Measurements from ENCODE around the gene CUX1.
A peak's percentile ranks its signal among the peaks of the same experiment; 100 is the strongest.

Gene CUX1

DNA sequence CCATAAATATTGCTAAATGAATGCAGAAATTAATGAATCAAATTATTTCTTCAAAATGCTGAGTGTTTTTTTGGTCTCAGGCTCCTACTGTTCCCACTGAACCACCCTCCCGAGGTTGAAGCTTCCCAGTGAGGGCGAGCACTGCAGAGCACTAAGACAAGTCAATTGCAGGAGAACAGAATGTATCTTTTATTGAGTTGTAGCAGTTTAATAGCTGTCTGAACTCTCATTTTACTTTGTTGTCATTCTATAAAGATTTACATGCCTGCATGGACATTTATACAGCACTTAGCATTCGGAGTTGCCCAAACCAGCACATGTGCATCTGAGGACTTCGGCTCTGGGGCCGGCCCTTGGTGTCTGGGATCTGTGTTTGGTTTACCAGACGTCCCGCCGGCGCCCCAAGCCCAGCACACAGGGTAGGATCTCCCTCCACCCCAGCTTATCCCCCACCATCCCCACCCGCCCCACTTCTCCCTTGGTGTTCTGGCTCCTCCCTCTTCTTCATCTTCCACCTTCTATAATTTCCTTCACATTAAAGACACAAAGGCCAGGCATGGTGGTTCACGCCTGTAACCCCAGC, 258.2 kb downstream of the CUX1 start:
- Histone ChIP-seq H3K4me3 (replicated peaks; ENCODE audit: insufficient read depth, low read length) (no peak overlapping the region), H3K27me3 (ENCODE audit: insufficient read depth, poor library complexity, severe bottlenecking) (no peaks in the 10 kb centered on the region), H3K27ac (replicated peaks) (no peak overlapping the region)
- TF ChIP-seq, protein P1, sequence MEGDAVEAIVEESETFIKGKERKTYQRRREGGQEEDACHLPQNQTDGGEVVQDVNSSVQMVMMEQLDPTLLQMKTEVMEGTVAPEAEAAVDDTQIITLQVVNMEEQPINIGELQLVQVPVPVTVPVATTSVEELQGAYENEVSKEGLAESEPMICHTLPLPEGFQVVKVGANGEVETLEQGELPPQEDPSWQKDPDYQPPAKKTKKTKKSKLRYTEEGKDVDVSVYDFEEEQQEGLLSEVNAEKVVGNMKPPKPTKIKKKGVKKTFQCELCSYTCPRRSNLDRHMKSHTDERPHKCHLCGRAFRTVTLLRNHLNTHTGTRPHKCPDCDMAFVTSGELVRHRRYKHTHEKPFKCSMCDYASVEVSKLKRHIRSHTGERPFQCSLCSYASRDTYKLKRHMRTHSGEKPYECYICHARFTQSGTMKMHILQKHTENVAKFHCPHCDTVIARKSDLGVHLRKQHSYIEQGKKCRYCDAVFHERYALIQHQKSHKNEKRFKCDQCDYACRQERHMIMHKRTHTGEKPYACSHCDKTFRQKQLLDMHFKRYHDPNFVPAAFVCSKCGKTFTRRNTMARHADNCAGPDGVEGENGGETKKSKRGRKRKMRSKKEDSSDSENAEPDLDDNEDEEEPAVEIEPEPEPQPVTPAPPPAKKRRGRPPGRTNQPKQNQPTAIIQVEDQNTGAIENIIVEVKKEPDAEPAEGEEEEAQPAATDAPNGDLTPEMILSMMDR (IDR thresholded peaks at IDR 0.05; ENCODE audit: insufficient read depth, low read length): no peak
- TF ChIP-seq GABPA (IDR thresholded peaks at IDR 0.05; ENCODE audit: low read depth) (no peak), POLR2AphosphoS5 (IDR thresholded peaks at IDR 0.05; ENCODE audit: low read depth) (no peak), SPI1 (IDR thresholded peaks at IDR 0.05; ENCODE audit: borderline replicate concordance, low read depth) (no peak)
- TF ChIP-seq, protein P2, sequence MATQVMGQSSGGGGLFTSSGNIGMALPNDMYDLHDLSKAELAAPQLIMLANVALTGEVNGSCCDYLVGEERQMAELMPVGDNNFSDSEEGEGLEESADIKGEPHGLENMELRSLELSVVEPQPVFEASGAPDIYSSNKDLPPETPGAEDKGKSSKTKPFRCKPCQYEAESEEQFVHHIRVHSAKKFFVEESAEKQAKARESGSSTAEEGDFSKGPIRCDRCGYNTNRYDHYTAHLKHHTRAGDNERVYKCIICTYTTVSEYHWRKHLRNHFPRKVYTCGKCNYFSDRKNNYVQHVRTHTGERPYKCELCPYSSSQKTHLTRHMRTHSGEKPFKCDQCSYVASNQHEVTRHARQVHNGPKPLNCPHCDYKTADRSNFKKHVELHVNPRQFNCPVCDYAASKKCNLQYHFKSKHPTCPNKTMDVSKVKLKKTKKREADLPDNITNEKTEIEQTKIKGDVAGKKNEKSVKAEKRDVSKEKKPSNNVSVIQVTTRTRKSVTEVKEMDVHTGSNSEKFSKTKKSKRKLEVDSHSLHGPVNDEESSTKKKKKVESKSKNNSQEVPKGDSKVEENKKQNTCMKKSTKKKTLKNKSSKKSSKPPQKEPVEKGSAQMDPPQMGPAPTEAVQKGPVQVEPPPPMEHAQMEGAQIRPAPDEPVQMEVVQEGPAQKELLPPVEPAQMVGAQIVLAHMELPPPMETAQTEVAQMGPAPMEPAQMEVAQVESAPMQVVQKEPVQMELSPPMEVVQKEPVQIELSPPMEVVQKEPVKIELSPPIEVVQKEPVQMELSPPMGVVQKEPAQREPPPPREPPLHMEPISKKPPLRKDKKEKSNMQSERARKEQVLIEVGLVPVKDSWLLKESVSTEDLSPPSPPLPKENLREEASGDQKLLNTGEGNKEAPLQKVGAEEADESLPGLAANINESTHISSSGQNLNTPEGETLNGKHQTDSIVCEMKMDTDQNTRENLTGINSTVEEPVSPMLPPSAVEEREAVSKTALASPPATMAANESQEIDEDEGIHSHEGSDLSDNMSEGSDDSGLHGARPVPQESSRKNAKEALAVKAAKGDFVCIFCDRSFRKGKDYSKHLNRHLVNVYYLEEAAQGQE (IDR thresholded peaks at IDR 0.05; ENCODE audit: insufficient replicate concordance, low read depth): no peak
- no peak for DNase-seq (ENCODE audit: low read depth in 1 of 2, low spot score in 1 of 2)

DNA sequence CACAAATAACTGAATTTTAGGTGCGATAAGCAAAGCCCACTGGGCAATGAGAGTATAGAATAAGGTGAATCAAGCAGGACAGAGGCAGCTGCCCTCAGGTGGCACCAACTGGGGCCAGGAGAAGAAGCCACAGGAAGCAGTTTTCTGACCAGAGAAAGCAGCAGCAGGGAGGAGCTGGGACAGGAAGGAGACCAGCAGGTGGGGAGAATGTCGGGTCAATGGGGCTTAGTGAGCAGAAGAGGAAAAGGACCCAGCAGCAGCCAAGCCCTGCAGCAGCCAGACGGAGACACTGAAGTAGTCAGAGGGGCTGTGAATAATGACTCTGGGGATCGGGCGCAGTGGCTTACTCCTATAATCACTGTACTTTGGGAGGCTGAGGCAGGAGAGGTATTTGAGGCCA, 259.7 kb downstream of the CUX1 start:
- DNase-seq (ENCODE audit: low read depth in 1 of 2, low spot score in 1 of 2): no peak
- no peaks in the 10 kb centered on the region for H3K27me3 ChIP-seq (ENCODE audit: insufficient read depth, poor library complexity, severe bottlenecking)
- no peak overlapping the region for H3K4me3 ChIP-seq (replicated peaks; ENCODE audit: insufficient read depth, low read length)
- no peak for TF ChIP-seq GABPA (IDR thresholded peaks at IDR 0.05; ENCODE audit: low read depth)
- TF ChIP-seq, protein P2 (IDR thresholded peaks at IDR 0.05; ENCODE audit: insufficient replicate concordance, low read depth): no peak
- no peak for TF ChIP-seq SPI1 (IDR thresholded peaks at IDR 0.05; ENCODE audit: borderline replicate concordance, low read depth)
- no peak for TF ChIP-seq POLR2AphosphoS5 (IDR thresholded peaks at IDR 0.05; ENCODE audit: low read depth)
- TF ChIP-seq, protein P1 (IDR thresholded peaks at IDR 0.05; ENCODE audit: insufficient read depth, low read length): no peak
- no peak overlapping the region for H3K27ac ChIP-seq (replicated peaks)

DNA sequence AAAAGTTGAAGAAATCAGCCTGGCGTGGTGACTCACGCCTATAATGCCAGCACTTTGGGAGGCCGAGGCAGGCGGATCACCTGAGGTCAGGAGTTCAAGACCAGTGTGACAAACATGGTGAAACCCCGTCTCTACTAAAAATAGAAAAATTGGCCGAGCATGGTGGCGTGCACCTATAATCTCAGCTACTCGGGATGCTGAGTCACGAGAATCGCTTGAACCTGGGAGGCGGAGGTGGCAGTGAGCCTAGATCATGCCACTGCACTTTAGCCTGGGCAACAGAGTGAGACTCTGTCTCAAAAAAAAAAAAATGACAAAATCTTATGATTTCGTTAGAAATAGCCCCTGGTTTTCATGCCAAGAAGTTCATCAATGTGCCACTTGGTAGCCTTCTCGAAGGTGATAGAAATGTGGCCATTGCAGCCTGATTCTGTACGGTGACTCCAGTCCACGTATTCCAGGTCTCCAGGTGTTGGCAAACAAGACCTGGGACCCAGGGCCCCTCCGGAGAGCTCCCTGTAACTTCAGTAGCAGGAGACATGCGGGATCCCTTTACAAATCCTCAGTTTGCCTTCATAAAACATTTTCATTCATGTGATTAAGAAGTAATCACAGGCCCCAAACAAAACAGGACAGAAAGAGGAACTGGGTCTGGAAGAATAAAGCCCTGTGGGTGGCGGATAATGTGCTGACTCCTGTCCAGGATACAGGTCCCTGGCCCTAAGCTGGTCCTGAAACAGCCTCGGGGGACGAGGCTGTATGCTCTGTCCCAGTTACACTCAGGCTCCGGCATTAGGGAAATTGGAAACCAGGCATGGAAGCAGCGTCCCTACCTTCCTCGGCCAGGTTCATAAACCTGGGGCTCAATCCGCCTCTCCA, 262.0 kb downstream of the CUX1 start:
- Histone ChIP-seq H3K27ac (replicated peaks) (no peak overlapping the region), H3K27me3 (ENCODE audit: insufficient read depth, poor library complexity, severe bottlenecking) (no peaks in the 10 kb centered on the region), H3K4me3 (replicated peaks; ENCODE audit: insufficient read depth, low read length) (no peak overlapping the region)
- DNase-seq (ENCODE audit: low read depth in 1 of 2, low spot score in 1 of 2): no peak
- TF ChIP-seq SPI1 (IDR thresholded peaks at IDR 0.05; ENCODE audit: borderline replicate concordance, low read depth): peak; percentile 81
- no peak for TF ChIP-seq POLR2AphosphoS5 (IDR thresholded peaks at IDR 0.05; ENCODE audit: low read depth)

DNA sequence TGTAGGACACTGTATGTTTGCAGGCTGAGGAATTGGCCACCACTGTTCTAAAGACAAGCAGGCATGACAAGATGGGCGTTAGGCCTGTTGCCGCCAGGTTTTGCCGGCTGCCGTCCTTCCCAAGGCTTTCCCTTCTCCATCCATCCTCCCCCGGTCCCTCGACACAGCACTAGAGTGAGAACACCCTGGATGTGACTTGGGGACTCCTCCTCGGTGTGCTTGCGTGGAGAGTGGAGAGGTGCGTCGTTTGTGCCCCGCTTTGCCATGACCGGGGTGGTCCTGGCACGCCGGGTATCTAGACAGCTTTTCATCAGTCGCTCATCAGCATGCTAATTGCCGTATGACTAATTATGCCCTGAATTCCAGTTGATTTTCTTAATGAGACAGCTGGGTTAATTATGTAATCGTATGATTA, 262.6 kb downstream of the CUX1 start:
- no peak for DNase-seq (ENCODE audit: low read depth in 1 of 2, low spot score in 1 of 2)
- TF ChIP-seq, protein P2 (IDR thresholded peaks at IDR 0.05; ENCODE audit: insufficient replicate concordance, low read depth): no peak
- TF ChIP-seq POLR2AphosphoS5 (IDR thresholded peaks at IDR 0.05; ENCODE audit: low read depth) (no peak), SPI1 (IDR thresholded peaks at IDR 0.05; ENCODE audit: borderline replicate concordance, low read depth) (no peak), GABPA (IDR thresholded peaks at IDR 0.05; ENCODE audit: low read depth) (no peak)
- TF ChIP-seq, protein P1 (IDR thresholded peaks at IDR 0.05; ENCODE audit: insufficient read depth, low read length): no peak
- H3K27me3 ChIP-seq (ENCODE audit: insufficient read depth, poor library complexity, severe bottlenecking): no peaks in the 10 kb centered on the region
- no peak overlapping the region for H3K27ac ChIP-seq (replicated peaks)
- H3K4me3 ChIP-seq (replicated peaks; ENCODE audit: insufficient read depth, low read length): no peak overlapping the region

Measured in HL-60 (cell line).